ENCODE results near the gene SEMA7A.

Gene SEMA7A

GRCh38 chr15:74387621-74388362 lies 46.0 kb downstream of the SEMA7A start:
- DNase-seq (ENCODE audit: low read depth): no peak
- no peak for TF ChIP-seq CTCF (conservative IDR thresholded peaks at IDR 0.05; ENCODE audit: low read length)
- H3K4me3 ChIP-seq (ENCODE audit: low read length): no peak overlapping the region

DNA sequence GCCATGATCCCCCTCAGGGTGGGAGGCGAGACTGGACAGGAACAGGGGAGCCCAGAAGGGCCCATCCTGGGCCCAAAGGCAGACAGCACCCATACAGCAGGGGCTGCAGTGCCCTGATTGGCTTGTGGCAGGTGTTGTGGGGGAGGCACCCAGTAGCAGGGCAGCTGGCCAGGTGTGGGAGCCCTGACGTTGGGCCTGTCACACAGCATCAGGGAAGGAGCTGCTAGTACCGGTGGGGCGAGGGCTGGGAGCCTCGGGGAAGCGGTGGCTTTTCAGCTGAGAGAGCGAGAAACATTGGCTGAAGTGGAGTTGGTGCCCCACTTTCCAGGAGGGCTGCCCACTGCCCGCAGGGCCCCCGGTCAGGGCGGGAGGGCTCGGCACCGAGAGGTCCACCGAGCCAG lies 46.6 kb downstream of the SEMA7A start:
- DNase-seq (ENCODE audit: low read depth): no peak
- H3K4me3 ChIP-seq (ENCODE audit: low read length): no peak overlapping the region
- no peak for TF ChIP-seq CTCF (conservative IDR thresholded peaks at IDR 0.05; ENCODE audit: low read length)

DNA sequence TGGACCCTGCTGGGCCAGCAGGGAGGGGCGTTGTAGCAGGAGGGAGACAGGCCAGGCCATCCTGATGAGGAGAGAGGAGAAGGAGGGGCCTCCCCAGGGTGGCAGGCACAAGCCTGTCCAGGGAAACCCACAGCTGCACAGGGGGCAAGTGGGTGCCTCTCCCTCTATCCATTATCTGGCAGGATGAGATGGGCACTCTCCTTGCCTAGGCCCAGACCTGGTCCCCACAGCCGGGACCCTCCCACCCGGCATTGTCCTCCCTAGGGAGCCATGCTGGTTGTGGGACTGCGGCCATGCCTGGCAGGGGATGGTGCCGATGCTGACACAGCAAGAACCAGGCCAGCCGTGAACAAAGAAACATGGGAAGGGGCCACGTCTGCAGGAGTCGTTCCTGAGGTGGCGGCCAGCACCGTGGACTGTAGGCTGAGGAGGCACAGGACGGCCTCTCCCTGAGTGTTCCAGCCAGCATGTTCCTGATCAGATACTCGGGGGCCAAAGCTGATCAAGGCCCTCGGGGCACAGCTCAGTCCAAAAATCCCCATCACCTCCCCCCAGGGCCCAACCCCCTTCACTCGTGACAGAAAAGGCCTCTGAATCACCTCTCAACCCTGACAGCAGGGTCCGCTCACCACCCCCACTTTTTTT lies 47.1 kb downstream of the SEMA7A start:
- H3K4me3 ChIP-seq (ENCODE audit: low read length): no peak overlapping the region
- DNase-seq (ENCODE audit: low read depth): no peak
- TF ChIP-seq CTCF (conservative IDR thresholded peaks at IDR 0.05; ENCODE audit: low read length): no peak

- no peak for DNase-seq (ENCODE audit: low read depth)
- H3K4me3 ChIP-seq (ENCODE audit: low read length): no peak overlapping the region
- no peak for TF ChIP-seq CTCF (conservative IDR thresholded peaks at IDR 0.05; ENCODE audit: low read length)
These were observed 48.0 kb downstream of the SEMA7A start for GRCh38 chr15:74385733-74386132.

- H3K4me3 ChIP-seq (ENCODE audit: low read length): no peak overlapping the region
- no peak for TF ChIP-seq CTCF (conservative IDR thresholded peaks at IDR 0.05; ENCODE audit: low read length)
- DNase-seq (ENCODE audit: low read depth): no peak
These were observed 48.7 kb downstream of the SEMA7A start for GRCh38 chr15:74384881-74385643.

DNA sequence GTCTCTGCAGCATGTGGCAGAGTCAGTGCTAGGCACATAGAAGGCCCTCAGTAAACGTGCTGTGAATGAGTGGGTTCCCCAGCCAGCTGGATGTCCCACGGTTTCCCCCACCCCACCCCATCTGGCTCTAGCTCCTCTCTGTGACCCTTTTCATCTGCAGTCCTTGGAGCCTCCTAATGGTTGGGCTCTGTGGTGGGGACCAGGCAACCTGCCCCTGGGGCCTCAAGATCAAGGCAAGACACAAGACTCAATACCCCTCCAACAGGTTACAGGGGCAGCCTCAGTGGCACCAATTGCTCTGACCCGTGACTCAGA lies 49.2 kb downstream of the SEMA7A start:
- DNase-seq (ENCODE audit: low read depth): no peak
- no peak overlapping the region for H3K4me3 ChIP-seq (ENCODE audit: low read length)
- TF ChIP-seq CTCF (conservative IDR thresholded peaks at IDR 0.05; ENCODE audit: low read length): no peak
